BE2C (cell line): ENCODE results near the gene DDA1.

Source experiments
- DNase-seq: peaks from one replicate; pipeline ENCODE4 v3.0.0-alpha.2; 2020
- H3K27me3 ChIP-seq: fragments of 250-450 bp; sonication (Bioruptor Pico); 2 replicates; pipeline ENCODE4 v1.5.1; 2020; ENCODE audit warnings: mild to moderate bottlenecking
- H3K36me3 ChIP-seq: fragments of 250-450 bp; sonication (Bioruptor Pico); 2 replicates; pipeline ENCODE4 v1.5.1; 2020; ENCODE audit warnings: mild to moderate bottlenecking
- H3K4me1 ChIP-seq: fragments of 250-450 bp; sonication (Bioruptor Pico); 2 replicates; pipeline ENCODE4 v1.5.1; 2020
- H3K4me3 ChIP-seq: 2 replicates; pipeline ENCODE4 v1.5.1; 2011; ENCODE audit warnings: low read depth, low read length
- H3K9me3 ChIP-seq: fragments of 250-450 bp; sonication (Bioruptor Pico); 2 replicates; pipeline ENCODE4 v1.5.1; 2020
- CTCF ChIP-seq: IDR thresholded peaks from 2 replicates; pipeline ENCODE4 v1.5.1; 2012; ENCODE audit warnings: mild to moderate bottlenecking, low read depth, low read length

The DDA1 gene

GRCh38 chr19:17335575-17335974, 26.2 kb downstream of the DDA1 start:
- Histone ChIP-seq H3K4me3 (no peak overlapping the region), H3K36me3 (no peaks in the 10 kb centered on the region; the same call in 1 of the 2 replicates), H3K4me1 (no peaks in the 10 kb centered on the region; the same call in 1 of the 2 replicates), H3K27me3 (no peaks in the 10 kb centered on the region), H3K9me3 (no peaks in the 10 kb centered on the region)
- DNase-seq = peak; percentile 12
- no peak for TF ChIP-seq CTCF

GRCh38 chr19:17336872-17337674, 27.7 kb downstream of the DDA1 start, which contains the start of gene GTPBP3:
Gene GTPBP3, plus strand, starts transcription at chr19:17337553. Its CDS starts 59 bp downstream, at chr19:17337612.
- Histone ChIP-seq H3K36me3 (no peaks in the 10 kb centered on the region; the same call in 1 of the 2 replicates), H3K4me3 (peak within 1 kb of the TSS; percentile 92), H3K27me3 (no peaks in the 10 kb centered on the region), H3K4me1 (no peaks in the 10 kb centered on the region; the same call in 1 of the 2 replicates), H3K9me3 (no peaks in the 10 kb centered on the region)
- DNase-seq = peak; percentile 99
- no peak for TF ChIP-seq CTCF

DNA sequence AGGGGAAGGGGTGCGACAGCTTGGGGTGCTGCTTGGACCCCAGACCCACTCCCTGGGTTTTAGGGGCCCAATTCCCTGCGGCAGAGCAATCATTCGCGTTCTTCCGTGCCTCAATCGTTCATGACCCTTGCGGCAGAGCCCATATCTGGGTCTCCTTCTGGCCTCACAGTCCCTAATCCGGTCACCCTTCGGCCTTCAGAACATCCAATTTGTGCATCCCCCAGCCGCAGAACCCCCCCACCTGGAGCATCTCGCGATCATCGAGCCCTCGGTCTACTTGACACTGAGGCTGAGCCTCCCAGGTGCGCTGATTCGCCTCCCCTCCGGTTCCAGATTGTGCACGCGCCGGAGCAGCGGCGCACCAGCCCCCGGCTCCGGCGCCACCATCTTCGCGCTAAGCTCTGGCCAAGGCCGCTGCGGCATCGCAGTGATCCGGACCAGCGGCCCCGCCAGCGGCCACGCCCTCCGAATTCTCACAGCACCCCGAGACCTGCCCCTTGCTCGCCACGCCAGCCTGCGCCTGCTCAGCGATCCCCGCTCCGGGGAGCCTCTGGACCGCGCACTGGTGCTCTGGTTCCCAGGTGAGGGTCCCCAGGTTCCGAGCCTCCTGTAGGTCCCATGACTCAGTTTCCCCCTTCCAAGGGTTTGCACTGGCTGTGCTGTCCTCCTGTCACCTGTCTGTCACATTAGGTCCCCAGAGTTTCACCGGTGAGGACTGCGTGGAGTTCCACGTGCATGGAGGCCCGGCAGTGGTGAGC, 28.5 kb downstream of the DDA1 start:
- DNase-seq = peak; percentile 33
- no peaks in the 10 kb centered on the region for H3K4me1 ChIP-seq

DNA sequence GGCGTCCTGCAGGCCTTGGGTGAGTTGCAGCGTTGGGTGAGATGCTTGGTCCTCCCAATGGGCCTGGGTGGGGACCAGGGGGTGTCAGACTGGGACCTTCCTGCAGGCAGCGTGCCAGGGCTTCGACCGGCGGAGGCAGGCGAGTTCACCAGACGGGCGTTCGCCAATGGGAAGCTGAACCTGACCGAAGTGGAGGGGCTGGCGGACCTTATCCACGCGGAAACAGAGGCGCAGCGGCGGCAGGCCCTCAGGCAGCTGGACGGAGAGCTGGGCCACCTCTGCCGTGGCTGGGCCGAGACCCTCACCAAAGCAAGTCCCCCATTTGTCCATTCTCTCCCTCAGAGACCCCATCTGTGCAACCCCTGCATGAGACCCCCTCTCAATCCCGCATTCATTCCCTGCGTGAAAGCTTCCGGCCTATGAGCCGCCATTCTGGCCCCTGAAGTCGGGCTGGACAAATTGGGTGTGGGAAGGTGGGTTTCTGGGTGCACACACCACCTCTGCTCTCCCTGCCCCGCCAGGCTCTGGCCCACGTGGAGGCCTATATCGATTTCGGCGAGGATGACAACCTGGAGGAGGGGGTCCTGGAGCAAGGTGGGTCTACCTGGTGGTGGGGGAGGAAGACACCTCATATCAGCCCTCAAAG, 29.2 kb downstream of the DDA1 start:
- Histone ChIP-seq H3K4me1 (no peaks in the 10 kb centered on the region), H3K36me3 (no peaks in the 10 kb centered on the region; the same call in 1 of the 2 replicates), H3K4me3 (peak overlapping the region; percentile 92), H3K9me3 (no peaks in the 10 kb centered on the region), H3K27me3 (no peaks in the 10 kb centered on the region)
- TF ChIP-seq CTCF = no peak
- DNase-seq = peak; percentile 17

More for the DNA sequence above, 28.5 kb downstream of the DDA1 start:
- TF ChIP-seq CTCF = no peak
- Histone ChIP-seq H3K4me3 (peak overlapping the region; percentile 92), H3K27me3 (no peaks in the 10 kb centered on the region), H3K36me3 (no peaks in the 10 kb centered on the region; the same call in 1 of the 2 replicates), H3K9me3 (no peaks in the 10 kb centered on the region)

GRCh38 chr19:17339088-17339741, 29.9 kb downstream of the DDA1 start:
- Histone ChIP-seq H3K9me3 (no peaks in the 10 kb centered on the region), H3K4me3 (no peak overlapping the region), H3K36me3 (no peaks in the 10 kb centered on the region; the same call in 1 of the 2 replicates), H3K4me1 (no peaks in the 10 kb centered on the region), H3K27me3 (no peaks in the 10 kb centered on the region)
- DNase-seq = peak; percentile 35
- TF ChIP-seq CTCF = no peak
